EH (cell line): ENCODE results near the gene ACACA.
A peak's percentile ranks its signal among the peaks of the same experiment; 100 is the strongest.

Source experiments
- DNase-seq: peaks from one replicate; pipeline ENCODE4 v3.0.0-alpha.2; 2015; ENCODE audit warnings: low read depth

The ACACA gene

DNA sequence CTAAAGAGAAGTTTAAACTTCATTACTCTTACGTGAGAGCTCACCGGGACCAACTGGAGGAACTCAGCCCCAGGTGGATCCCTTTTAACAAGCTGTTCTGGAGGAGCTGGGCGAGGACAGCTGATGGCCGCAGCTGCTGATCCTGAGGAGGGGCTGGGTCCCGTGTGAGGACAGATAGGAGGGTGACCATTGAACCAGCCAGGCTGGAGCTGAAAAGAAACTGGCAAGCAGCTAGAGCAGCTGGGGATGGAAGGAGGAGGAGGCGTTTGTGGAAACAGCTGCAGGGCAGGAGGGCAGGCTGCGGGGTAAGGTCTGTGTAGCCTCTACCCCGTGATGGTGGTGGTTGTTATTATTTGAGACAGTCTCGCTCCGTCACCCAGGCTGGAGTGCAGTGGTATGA lies 338.4 kb downstream of the ACACA start:
- no peak for DNase-seq

GRCh38 chr17:37067555-37068111 lies 339.0 kb downstream of the ACACA start:
- DNase-seq: peak; percentile 78

- no peak for DNase-seq
Observed at GRCh38 chr17:37066322-37067255, 340.0 kb downstream of the ACACA start.

- no peak for DNase-seq
Observed at GRCh38 chr17:37065486-37066321, 340.9 kb downstream of the ACACA start.

DNA sequence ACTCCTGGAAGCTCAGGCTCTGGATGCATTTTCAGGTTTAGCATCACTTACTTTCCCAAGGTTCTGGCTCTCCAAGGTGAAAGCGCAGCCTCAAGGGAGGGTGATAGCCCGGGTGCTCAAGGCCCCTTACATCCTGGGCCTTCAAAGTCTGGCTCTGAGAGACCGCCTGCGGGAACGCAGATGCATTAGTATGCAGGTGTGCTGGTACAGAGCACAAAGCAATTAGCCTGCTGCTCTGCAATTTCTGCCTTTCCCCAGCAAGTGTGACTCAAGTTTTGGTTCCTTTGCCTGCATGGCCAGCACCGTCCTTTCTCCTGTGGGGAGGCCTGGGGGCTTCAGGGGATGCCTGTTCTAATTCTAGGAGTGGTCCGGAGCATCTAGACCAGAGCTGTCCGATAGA lies 341.7 kb downstream of the ACACA start:
- DNase-seq: no peak

DNA sequence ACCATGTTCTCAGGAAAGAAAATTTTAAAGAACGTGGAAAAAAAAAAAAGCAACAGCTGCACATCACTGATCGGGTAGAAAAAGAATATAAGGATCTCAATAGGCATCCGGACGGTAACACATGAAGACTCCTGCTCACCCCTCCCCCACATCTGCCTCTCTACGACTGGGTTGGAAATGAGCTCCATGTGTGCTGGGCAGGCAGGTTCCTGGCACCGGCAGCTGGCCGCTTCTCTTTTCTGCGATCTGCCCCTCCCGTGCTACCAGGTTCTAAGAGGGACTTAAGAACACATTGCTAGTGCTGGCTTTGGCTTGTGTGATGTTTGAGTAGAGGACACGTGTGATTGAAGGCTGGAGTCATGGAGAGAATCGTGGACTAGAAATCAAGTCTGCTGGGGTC lies 342.4 kb downstream of the ACACA start:
- DNase-seq: no peak

GRCh38 chr17:37062021-37062420 lies 344.6 kb downstream of the ACACA start:
- DNase-seq: no peak

DNA sequence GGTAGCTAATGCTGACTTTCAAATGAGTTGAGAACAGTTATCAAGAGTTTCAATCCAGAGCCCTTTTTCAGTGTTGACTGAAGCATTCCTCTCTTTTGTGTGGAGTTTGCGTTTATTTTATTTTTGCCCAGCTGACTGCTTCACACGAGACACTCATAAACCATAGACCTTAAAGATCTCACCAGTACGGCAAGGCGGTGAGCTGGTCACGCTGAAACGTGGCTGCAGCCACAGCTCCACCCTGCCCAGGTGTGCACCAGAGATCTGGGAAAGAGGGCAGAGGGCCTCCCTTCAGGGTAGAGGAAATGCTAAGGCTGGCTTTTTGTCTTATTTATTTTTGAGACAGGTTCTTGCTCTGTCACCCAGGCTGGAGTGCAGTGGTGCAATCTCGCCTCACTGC lies 345.7 kb downstream of the ACACA start:
- DNase-seq: no peak

- DNase-seq: no peak
Observed at GRCh38 chr17:37060094-37060493, 346.5 kb downstream of the ACACA start.

DNA sequence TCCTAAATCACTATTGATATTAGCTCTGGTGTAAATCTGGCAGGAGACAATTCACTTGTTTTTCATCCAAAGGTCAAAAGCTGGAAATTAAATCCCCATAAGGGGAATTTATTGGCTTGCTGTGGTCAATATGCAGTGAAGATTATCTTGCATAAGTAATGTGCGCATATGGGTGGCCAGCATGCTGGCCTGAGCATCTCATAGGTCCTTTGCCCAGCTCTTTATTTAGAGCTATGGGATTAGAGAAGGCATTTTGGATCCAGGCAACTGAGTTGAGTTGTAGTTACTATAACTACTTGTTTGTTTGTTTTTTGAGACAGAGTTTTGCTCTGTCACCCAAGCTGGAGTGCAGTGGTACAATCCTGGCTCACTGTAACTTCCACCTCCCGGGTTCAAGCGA lies 347.1 kb downstream of the ACACA start:
- DNase-seq: no peak

- DNase-seq: no peak
Observed at GRCh38 chr17:37056622-37057021, 350.0 kb downstream of the ACACA start.

DNA sequence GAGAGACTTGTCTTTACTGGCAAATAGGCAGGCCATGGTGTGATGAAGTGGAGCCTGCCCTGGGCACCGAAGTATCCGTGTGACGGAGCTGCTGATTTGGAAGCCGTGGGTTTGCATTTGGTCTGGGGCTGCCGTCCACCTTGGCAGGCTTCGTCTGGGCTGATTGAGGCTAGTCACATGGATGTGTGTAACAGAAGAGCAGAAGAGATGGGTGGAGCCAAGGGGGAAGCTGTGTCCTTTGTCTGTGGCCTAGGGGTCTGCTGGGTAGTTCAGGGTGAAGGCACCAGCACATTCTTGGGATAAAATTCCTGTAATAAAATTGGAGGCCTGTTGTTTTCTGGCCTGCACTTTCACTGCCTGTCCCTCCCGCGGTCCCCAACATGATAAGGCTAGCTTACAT lies 351.7 kb downstream of the ACACA start:
- no peak for DNase-seq

DNA sequence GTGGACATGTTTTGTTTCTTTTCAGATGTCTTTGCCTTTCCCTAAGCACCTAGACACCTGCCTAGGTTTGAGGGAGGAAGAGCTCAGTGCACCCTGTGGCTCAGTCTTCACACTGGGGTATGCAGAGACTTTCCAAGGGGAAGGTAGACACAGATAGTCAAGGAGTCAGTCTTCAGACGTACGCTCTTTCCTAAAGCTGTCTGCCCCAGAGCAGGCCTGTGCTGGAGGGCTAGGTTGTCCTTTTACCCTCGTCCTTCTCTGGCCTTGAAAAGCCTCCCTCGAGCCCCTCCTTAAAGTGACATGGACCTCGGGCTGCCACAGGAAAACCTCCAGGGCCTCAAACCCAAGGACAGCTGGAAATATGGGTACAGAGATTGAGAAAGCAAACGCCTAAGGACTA lies 354.2 kb downstream of the ACACA start:
- no peak for DNase-seq

GRCh38 chr17:37051833-37052232 lies 354.8 kb downstream of the ACACA start:
- no peak for DNase-seq

- DNase-seq: no peak
Observed at GRCh38 chr17:37051381-37051780, 355.3 kb downstream of the ACACA start.

DNA sequence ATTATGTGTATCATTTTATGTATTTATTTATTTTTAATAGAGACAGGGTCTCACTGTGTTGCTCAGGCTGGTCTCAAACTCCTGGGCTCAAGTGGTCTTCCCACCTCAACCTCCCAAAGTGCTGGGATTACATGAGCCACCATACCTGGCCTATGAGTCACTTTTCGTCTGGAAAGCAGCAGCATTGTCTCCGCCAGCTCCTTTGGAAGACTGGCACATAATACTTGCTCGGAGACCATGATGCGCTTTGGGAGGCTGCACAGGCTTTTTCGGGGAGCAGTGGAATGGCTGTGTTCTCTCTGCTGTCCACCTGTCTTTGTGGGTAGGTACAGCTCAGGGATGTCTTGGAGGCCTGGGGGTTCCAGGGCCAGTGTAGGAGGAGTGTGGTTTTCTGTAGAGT lies 355.7 kb downstream of the ACACA start:
- DNase-seq: no peak

DNA sequence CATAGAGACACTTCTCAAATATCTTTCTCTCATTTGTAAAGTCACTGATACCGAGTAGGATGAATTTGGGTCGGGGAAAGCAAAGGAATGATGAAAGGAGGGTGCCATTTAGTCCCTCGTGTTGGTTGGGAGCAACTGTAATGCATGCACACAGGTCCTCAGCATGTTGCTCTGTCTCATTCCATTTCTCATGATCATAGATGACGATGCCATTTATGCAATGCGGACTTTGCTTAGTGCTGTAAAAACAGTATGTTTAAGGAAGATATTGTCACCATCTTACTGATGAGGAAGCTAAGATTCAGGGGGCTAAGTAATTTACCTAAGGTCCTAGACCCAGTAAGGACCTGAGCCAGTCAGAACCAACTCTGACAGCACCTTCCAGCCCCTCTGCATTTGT lies 357.8 kb downstream of the ACACA start:
- no peak for DNase-seq

DNA sequence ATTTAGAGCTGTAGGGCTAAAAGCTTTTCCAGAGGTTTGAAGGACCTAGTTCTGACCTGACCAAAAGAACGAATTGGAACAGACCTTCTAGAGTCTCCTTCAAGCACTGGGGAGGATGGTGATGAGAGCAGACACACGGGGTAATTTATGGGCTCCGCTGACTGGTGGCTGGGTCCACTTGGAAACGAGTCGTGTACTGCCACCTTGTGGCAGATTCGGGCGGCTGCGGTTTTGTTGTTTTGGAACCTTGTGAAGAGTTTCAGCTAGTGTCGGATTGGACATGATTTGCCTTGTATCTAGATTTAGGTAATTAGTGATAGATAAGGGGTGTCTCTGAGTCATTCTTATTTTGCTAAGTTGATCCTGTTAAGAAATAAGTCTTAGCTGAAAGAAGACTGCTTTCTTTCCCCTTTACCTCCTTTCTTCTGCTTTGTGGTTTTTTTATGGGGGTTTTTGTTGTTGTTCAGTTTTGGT lies 359.0 kb downstream of the ACACA start:
- DNase-seq: peak; percentile 80

GRCh38 chr17:37045351-37045922 lies 361.2 kb downstream of the ACACA start:
- no peak for DNase-seq

DNA sequence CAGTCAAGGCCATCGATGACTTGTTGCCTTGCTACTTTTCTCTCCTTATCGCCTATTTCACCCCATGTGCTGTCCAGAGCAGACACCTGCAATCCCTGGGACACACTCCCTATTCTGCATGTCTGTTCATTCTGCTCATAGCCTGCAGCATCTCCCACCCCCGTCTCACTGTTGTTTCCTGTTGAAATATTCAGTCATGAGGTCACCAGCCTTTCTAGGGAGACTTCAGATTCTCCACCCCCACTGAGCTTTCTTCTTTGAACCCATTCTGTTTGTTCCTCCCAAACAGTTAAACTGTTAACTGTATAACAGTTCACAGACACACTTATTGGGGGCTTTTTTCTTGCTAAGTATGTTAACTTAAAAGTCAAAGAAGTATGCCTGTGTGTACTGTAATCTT lies 363.4 kb downstream of the ACACA start:
- DNase-seq: no peak

GRCh38 chr17:37041932-37042331 lies 364.7 kb downstream of the ACACA start:
- DNase-seq: no peak

GRCh38 chr17:37039269-37039668 lies 367.4 kb downstream of the ACACA start:
- DNase-seq: no peak
